GM21717 (cell line): ENCODE measurements around the gene CABP4.
"Not testable (repeated sequence)": the region's sequence is repeated elsewhere in the genome, so short reads cannot be mapped to it uniquely, and the experiment has no call there.

Experiments used
- ATAC-seq: cut with Tn5 transposase; IDR thresholded peaks from one replicate; pipeline ENCODE4 v1.9.1; 2021; ENCODE audit warnings: mild to moderate bottlenecking, moderate library complexity; ENCODE audit not compliant: unreplicated experiment

CABP4 gene

DNA sequence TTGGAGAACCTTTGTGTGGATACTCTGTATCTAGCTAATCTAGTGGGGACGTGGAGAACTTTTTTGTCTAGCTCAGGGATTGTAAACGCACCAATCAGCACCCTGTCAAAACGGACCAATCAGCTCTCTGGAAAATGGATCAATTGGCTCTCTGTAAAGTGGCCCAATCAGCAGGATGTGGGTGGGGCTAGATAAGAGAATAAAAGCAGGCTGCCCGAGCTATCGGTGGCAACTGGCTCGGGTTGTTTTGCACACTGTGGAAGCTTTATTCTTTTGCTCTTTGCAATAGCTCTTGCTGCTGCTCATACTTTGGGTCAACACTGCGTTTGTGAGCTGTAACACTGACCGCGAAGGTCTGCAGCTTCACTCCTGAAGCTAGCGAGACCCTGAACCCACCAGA is 21.5 kb downstream of the CABP4 start:
- ATAC-seq: not testable (repeated sequence)

DNA sequence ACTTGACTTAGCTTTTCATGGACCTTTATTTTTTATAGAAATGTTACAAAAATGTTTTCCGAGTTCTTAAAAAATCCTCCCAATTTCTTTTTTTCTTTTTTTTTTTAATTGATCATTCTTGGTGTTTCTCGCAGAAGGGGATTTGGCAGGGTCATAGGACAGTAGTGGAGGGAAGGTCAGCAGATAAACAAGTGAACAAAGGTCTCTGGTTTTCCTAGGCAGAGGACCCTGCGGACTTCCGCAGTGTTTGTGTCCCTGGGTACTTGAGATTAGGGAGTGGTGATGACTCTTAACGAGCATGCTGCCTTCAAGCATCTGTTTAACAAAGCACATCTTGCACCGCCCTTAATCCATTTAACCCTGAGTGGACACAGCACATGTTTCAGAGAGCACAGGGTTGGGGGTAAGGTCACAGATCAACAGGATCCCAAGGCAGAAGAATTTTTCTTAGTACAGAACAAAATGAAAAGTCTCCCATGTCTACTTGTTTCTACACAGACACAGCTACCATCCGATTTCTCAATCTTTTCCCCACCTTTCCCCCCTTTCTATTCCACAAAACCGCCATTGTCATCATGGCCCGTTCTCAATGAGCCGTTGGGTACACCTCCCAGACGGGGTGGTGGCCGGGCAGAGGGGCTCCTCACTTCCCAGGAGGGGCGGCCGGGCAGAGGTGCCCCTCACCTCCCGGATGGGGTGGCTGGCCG is 22.3 kb downstream of the CABP4 start:
- not testable (repeated sequence) for ATAC-seq

DNA sequence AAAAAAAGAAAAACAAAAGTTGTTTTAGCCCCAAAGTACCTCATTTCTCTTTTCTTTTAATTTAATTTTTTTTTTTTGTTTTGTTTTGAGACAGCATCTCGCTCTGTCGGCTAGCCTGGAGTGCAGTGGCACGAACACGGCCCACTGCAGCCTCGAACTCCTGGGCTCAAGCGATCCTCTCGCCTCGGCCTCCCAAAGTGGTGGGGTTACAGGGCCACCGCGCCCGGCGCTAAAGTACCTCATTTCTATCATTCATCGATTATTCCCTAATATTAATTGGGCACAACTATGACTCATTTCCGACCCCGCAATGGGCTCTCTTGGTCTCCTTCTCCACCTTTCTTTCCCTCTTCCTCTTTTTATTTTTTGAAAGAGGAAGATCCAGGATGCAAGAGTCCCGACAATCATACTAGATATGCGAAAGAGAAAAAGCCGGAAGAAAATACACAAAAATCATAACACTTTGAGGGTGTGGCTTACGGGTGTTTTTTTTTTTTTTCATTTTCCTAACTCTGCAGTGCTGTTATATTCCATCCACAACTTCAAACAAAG is 27.2 kb downstream of the CABP4 start:
- ATAC-seq: no peak

DNA sequence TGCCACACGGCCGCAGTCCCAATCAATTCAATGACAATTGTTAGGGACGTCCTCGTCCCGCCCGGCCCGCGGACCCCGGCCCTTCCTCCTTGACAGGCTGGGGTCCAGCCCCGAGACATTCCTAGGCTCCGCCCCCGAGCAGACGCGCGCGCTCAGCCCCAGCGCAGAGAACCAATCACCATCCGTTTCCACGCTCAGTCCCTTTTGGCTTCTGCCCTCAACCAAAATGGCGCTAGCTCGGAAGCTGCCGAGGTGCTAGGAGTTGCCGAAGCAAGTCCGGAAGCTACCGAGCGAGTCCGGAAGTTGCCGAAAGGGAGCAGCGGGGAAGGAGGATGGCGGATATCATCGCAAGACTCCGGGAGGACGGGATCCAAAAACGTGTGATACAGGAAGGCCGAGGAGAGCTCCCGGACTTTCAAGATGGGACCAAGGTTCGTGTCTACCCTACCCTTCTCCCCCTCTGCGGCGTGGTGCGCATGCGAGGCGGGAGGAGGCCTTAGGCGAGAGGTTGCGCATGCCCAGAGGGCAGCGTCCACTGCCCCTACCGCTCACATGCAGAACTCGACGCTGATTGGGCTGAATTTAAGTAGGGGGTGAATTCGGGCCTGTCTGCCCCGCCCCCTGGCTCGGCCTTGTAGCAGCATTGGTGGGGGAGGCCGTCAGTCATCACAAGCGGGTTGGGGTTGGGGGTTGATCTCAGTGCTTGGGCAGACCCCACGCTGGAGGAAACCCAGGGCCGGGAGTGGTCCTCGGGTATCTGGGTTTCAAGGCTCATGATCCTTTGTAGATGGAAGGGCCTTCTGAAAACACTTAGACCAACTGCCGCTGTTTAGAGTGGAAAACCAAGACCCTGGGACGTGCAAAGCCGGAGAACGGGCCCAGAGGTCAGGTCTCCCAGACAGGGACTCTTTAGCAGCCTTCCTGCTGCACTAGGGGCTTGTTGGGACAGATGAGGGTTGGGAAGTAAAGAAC is 28.0 kb downstream of the CABP4 start, which contains the start of gene AIP:
TSS of gene AIP (plus strand) at position 200 of the 972 bp plus-strand sequence. CDS start at position 333, 133 bp downstream.
- ATAC-seq: peak; percentile 51

DNA sequence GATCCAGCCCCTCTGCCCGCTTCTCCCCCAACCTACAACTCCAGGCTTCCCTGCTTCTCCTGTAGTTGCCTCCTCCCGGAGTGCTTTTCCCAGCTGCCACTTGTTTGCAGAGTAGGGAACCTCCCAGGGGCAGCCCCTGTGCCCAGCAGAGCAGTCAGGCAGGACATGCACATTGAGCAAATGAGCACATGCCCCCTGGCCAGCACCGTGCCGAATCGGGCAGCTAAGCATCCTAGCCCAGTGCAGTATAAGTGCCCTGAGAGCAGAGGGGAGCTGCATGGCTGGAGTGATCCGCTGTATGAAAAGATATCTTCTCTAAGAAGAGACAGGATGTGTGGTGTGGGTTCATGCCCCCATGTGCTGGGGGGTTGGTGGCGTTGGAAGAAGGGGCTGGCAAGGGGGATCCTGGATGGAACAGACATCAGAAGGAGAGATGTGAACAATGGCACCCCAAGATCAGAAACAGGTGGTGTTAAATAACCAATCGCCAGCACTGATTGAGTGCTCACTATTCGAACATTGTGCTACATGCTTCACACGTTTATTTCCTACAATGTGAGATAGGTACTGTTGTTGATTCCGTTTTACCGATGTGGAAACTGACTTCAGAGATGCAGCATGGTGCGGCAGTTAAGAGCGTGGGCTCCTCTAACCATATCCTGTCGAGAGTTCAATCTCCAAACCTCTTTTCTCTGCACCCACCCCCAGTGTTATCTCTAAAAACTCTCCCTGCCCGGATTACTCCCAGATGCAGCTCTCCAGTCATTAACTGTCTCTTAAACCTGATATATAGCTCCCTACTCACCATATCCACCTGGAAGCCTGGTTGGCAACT is 28.9 kb downstream of the CABP4 start:
- no peak for ATAC-seq

DNA sequence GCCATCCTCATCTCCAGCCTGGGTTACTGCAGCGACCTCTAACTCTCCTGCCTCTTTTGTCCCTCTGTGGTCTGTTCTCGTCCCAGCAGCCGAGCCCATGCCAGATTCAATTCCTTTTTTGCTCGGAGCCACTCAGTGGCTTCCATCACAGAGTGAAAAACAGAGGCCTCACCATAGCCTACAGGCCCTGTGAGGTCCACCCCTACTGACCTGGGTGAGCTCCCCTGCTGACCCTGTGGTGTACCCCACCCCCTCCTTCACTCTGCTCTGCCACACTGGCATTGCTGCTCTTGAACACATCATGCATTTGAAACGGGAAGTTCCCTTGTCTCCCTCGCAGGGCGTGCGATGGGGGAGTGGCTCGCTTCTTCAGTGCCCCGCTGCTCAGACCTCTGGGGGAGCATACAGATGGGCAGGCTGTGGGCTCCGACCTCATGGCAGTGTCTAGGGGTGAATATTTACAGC is 29.7 kb downstream of the CABP4 start:
- no peak for ATAC-seq

DNA sequence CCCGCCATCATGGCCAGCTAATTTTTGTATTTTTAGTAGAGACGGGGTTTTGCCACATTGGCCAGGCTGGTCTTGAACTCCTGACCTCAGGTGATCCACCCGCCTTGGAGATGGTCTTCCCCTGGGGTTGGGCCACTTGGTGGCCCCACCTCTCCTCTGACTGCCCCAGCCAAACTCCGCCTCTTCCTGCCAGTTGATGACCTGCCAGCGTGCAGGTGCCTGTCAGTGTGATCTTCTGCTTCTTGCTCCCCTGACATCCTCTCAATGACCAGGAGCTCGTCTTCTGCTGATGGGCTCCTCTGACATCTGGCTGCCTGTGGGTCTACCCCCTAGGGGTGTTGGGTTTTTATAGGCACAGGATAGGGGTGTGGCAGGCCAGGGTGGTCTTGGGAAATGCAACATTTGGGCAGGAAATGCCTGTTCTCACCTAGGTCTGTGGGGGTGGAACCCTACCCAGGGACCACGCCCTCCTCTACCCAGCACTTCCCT is 30.8 kb downstream of the CABP4 start:
- not testable (repeated sequence) for ATAC-seq

DNA sequence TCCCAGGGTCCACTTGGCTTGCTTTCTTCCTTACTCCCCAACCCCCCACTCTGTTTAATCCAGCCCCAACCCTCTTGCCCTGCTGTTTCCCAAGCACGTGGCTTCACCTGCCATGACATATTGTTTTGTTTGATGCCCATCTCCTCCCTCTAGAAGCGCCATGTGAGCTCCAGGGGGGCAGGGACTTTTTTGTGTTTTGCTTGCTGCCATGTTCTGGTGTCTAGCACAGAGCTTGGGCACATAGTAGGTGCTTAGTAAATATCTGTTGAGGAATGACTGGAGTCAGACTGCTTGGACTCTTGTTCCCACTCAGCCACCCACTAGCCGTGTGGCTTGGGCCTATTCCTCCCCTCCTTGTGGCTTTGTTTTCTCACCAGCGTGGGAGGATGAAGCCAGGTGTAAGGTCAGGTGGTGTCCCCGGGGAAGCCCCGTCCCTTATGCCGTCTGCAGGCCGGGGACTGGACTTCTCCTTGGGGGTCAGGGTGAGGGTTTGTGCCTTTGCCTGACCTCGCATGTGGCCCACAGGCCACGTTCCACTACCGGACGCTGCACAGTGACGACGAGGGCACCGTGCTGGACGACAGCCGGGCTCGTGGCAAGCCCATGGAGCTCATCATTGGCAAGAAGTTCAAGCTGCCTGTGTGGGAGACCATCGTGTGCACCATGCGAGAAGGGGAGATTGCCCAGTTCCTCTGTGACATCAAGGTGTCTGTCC is 31.5 kb downstream of the CABP4 start:
- ATAC-seq: no peak

DNA sequence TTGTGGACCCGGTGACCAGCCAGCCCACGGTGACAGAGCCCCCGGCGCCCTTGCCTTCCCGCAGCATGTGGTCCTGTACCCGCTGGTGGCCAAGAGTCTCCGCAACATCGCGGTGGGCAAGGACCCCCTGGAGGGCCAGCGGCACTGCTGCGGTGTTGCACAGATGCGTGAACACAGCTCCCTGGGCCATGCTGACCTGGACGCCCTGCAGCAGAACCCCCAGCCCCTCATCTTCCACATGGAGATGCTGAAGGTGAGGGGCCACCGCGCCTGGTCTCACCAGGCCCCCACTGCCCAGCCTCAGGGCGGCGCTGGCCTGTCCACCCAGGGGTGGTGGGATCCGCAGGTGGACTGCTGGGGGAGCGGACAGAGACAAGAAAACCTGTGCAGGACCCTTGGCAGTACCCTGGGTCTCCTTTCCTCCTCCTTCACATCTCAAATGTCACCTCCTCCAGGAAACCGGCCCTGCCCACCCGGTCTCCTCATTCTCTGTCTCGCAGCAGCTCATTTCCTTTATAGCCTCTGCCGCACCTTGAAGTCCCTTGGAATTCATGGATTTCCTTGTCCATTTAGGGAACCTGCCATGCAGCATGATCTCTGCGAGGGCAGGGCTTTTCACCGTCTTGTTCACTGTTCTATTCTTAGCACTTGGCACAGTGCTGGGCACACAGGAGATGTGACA is 34.2 kb downstream of the CABP4 start:
- ATAC-seq: no peak

DNA sequence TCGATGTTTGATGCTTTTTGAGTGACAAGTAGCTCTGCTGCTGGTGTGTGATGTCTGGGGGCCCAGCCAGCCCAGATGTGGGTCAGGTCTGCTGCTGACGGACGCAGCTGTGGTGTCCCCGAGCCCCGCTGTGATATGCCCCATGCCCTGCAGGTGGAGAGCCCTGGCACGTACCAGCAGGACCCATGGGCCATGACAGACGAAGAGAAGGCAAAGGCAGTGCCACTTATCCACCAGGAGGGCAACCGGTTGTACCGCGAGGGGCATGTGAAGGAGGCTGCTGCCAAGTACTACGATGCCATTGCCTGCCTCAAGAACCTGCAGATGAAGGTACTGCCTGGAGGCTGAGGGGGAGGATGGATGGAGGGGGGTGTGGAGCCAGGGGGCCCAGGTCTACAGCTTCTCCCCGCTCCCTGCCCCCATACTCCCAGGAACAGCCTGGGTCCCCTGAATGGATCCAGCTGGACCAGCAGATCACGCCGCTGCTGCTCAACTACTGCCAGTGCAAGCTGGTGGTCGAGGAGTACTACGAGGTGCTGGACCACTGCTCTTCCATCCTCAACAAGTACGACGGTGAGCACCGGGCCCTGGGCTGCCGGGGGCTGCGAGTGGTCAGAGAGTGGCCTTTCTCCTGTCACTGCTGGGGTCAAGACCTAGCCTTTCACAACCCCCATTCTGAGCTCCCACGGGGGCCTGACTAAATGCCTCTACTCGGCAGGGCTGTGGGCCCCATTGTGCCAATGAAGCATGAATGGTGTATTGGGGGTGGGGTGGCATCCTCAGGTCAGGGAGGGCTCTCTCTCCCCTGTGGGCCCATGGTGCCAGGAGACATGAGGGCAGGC is 35.0 kb downstream of the CABP4 start:
- ATAC-seq: no peak

DNA sequence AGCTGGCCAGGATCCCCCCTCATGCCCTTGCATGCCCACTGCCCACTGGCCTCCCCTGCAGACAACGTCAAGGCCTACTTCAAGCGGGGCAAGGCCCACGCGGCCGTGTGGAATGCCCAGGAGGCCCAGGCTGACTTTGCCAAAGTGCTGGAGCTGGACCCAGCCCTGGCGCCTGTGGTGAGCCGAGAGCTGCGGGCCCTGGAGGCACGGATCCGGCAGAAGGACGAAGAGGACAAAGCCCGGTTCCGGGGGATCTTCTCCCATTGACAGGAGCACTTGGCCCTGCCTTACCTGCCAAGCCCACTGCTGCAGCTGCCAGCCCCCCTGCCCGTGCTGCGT is 35.5 kb downstream of the CABP4 start:
- ATAC-seq: no peak

DNA sequence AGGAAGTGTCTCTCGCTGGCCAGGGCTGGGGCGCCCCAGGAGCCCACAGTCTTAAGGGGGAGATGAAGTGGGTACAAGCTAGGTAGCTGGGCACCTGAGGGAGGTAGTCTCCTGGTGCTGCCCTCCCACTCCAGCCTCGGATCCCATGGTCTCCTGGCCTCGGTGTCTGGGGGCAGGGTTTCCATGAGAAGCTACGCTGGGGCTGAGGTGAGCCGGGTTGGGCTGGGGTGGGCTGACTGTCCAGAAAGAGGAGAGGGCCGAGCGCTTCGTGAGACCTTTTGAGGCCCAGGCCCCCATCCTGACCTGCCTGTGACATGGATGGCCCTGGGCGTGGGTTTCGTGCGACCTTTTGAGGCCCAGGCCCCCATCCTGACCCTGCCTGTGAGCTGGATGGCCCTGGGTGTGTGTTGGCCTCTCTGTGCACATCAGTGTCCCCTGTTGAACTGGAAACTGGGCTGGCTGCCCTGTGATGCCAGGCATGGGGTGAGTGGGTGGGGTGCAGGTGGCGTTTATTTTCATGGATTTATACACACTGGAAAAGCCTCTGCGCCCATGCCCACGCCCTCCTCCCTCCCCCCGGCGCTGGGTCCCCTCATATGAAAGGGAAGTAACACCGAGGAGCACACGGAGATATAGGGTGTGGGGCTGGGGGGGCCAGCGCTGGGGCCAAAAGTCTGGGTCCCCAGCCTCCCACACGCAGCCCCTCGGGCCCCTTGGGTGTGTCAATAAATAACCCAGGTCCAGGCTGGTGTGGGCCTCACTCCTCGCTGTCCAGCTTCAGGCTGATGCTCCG is 36.3 kb downstream of the CABP4 start:
- no peak for ATAC-seq

DNA sequence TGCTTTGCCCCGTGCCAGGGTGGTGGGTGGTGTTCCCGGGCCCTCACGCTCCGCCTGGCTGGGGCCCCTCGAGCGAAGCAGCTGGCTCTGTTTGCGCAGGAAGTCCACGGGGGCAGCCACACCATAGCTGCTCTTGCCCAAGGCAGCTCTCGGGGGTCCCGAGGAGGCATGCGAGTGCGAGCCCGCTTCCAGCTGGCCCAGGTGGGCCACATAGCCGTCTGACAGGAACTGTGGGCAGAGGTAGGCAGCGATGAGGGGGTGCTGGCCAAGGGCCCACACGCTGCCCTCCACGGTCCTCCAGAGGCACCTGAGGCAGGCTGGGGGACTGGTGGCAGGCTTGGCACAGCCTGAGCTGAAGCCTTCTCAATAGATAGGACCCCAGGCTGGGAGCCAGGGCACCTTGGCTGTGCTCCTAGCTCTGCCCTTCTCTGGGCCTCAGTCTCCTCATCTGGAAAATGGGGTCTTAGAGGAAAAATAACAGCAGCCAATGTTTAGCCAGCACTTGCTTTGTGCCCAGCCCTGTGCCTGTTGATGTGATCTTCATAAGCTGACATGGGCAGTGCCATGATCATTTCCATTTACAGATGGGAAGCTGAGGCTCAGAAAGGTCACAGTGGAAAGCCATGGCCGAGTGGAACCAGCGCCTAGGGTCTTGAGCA is 37.0 kb downstream of the CABP4 start:
- ATAC-seq: no peak

DNA sequence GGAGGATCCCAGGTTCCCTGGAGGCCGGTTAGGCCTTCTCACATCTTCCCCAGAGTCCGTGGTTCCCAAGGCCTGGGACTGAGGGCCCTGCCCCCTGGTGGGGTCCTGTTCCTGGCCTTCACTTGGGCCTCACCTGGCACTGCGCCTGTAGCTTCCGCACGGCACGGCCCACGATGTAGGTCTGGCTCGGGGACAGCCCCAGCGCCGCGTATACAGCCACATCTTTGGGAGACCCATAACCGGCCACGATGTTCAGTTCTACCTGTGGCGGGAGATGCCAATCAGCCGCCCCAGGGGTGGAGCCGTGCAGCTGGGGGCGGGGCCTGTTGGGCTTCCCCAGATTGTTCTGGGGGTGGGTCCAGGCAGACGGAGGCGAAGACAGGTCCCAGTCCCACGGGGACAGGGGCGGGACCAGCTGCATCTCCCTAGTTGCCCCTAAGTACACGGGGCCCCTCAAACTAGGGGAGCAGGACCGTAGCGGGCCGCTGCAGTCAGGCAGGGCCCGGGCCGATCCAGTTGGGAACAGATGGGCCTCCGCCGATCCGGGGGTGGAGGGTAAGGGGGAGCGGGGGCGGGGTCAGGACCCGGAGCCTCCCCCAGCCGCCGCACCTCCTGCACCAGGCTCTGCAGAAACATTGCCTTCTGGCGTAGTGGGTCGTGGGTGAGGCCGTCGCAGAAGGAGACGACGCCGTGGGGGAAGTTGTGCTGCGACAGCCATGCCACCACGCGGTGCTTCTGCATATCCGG is 37.8 kb downstream of the CABP4 start:
- ATAC-seq: no peak

DNA sequence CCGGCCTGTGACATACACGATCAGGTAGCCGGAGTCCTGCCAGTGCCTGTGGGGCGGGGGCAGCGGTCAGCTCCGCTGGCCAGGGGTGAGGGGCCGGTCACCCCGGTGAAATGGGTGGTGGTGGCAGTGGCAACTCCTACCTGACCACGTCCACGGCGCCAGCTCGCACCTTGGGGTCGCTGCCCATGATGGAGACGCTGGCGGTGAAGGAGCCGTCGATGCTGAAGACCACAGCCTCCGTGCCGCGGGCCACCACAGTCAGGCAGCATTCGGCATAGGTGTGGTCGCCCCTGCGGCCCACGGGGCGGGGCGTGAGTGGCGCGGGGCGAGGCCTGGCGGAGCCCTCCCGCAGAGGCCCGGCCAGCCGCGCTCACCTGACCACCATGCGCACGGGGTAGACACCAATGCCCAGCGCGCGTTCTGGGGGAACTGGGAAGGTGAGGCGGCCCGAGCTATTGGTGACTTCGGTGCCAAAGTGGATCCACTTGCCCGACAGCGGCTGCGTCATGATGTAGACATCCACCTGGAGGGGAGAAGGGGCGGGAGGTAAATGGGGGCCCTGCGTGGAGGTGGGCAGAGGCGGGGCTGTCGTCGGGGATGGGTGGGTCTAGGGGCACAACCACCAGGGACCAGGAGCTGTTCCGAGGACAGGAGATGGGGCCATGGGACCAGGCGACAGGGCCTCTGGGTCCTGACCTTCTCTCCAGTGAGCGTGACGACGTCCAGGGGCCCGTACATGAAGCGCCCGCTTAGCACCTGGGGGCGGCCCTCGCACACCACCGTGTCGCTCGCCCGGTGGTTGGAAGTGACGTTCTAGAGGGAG is 38.6 kb downstream of the CABP4 start:
- no peak for ATAC-seq
